Measurements from ENCODE around the gene ZMIZ1. TPM values are rescaled to one million over a fixed set of nuclear protein-coding genes. Genes with fewer than 3 reads are reported as not detected.

Gene ZMIZ1
- total RNA-seq, 1 donor from 2014 or later, result 173 TPM

DNA sequence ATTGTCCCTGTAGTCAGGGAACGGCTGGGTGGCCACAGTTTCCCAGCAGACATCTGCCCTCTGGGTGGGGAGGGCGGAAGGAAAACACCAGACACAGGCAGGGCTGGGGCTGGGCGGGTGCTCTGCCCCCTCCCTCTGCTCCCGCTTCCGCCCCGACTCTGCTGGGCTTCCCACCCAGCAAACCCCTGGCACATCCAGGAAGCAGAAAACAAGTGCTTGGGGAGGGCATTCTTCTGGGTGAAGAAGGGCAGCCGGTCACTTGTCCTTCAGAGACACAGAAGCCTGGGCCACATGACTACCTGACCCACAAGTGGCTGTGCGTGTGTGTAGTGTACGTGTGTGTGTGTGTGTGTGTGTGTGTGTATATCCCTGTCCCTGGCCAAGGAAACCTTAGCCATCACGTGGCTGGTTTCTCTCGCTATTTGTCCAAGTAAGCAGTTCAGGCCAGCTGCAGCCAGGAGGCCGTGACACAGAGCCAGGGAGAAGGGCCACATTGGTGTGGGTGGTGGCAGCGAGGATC lies 77.9 kb downstream of the ZMIZ1 start:
- H3K4me3 Mint-ChIP-seq, result no peak overlapping the region
- H3K27me3 Mint-ChIP-seq (ENCODE audit: low read depth), result no peaks in the 10 kb centered on the region
- DNase-seq (ENCODE audit: low spot score in 2 of 2, unreplicated experiment in 2 of 2), result no peak
- H3K4me1 Mint-ChIP-seq, result peaks cover 41% of the 10 kb centered on the region
- H3K9me3 Mint-ChIP-seq, result no peaks in the 10 kb centered on the region
- TF ChIP-seq, protein P1, sequence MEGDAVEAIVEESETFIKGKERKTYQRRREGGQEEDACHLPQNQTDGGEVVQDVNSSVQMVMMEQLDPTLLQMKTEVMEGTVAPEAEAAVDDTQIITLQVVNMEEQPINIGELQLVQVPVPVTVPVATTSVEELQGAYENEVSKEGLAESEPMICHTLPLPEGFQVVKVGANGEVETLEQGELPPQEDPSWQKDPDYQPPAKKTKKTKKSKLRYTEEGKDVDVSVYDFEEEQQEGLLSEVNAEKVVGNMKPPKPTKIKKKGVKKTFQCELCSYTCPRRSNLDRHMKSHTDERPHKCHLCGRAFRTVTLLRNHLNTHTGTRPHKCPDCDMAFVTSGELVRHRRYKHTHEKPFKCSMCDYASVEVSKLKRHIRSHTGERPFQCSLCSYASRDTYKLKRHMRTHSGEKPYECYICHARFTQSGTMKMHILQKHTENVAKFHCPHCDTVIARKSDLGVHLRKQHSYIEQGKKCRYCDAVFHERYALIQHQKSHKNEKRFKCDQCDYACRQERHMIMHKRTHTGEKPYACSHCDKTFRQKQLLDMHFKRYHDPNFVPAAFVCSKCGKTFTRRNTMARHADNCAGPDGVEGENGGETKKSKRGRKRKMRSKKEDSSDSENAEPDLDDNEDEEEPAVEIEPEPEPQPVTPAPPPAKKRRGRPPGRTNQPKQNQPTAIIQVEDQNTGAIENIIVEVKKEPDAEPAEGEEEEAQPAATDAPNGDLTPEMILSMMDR (IDR thresholded peaks at IDR 0.05; ENCODE audit: unreplicated experiment), result no peak
- H3K27ac Mint-ChIP-seq, result no peak overlapping the region
- H3K36me3 Mint-ChIP-seq, result peaks cover 7% of the 10 kb centered on the region

GRCh38 chr10:79147306-79147705 lies 78.5 kb downstream of the ZMIZ1 start:
- Mint-ChIP-seq H3K27ac (peak overlapping the region; percentile 73), H3K9me3 (no peaks in the 10 kb centered on the region), H3K4me1 (peaks cover 40% of the 10 kb centered on the region)

GRCh38 chr10:79147796-79148451 lies 79.2 kb downstream of the ZMIZ1 start:
- Mint-ChIP-seq H3K4me1 (peaks cover 40% of the 10 kb centered on the region), H3K9me3 (no peaks in the 10 kb centered on the region), H3K36me3 (peaks cover 1% of the 10 kb centered on the region), H3K27ac (peak overlapping the region; percentile 73), H3K4me3 (no peak overlapping the region), H3K27me3 (ENCODE audit: low read depth) (no peaks in the 10 kb centered on the region)
- TF ChIP-seq, protein P1 (IDR thresholded peaks at IDR 0.05; ENCODE audit: unreplicated experiment), result no peak
- DNase-seq (ENCODE audit: low spot score in 2 of 2, unreplicated experiment in 2 of 2), result no peak

More at GRCh38 chr10:79147306-79147705, 78.5 kb downstream of the ZMIZ1 start:
- no peak for DNase-seq (ENCODE audit: low spot score in 2 of 2, unreplicated experiment in 2 of 2)
- H3K27me3 Mint-ChIP-seq (ENCODE audit: low read depth), result no peaks in the 10 kb centered on the region
- TF ChIP-seq, protein P1 (IDR thresholded peaks at IDR 0.05; ENCODE audit: unreplicated experiment), result no peak
- H3K36me3 Mint-ChIP-seq, result peaks cover 2% of the 10 kb centered on the region
- H3K4me3 Mint-ChIP-seq, result no peak overlapping the region

GRCh38 chr10:79148452-79149344 lies 79.9 kb downstream of the ZMIZ1 start:
- H3K36me3 Mint-ChIP-seq, result no peaks in the 10 kb centered on the region
- no peaks in the 10 kb centered on the region for H3K9me3 Mint-ChIP-seq
- TF ChIP-seq, protein P1 (IDR thresholded peaks at IDR 0.05; ENCODE audit: unreplicated experiment), result no peak
- H3K4me1 Mint-ChIP-seq, result peaks cover 40% of the 10 kb centered on the region
- no peak overlapping the region for H3K4me3 Mint-ChIP-seq
- DNase-seq (ENCODE audit: low spot score in 2 of 2, unreplicated experiment in 2 of 2), result no peak
- peak overlapping the region; percentile 60 for H3K27ac Mint-ChIP-seq
- no peaks in the 10 kb centered on the region for H3K27me3 Mint-ChIP-seq (ENCODE audit: low read depth)

DNA sequence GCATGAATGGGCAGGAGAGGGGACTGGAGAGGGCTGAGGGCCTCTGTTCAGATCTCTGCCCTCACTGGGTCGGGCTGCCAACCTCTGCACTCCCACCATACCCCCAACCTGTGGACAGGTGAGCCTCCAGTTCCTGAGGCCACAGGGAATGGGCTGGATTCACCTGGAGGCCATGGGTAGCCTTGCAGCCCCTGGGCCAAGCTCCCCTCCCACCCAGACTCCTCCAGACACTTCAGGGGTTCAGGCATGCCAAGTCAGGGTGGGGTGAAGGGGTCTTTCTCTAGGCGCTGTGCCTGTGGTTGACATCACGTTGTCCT lies 80.5 kb downstream of the ZMIZ1 start:
- Mint-ChIP-seq H3K9me3 (no peaks in the 10 kb centered on the region), H3K4me1 (peaks cover 40% of the 10 kb centered on the region), H3K27ac (peak overlapping the region; percentile 50), H3K4me3 (no peak overlapping the region), H3K36me3 (no peaks in the 10 kb centered on the region), H3K27me3 (ENCODE audit: low read depth) (no peaks in the 10 kb centered on the region)
- TF ChIP-seq, protein P1 (IDR thresholded peaks at IDR 0.05; ENCODE audit: unreplicated experiment), result no peak
- no peak for DNase-seq (ENCODE audit: low spot score in 2 of 2, unreplicated experiment in 2 of 2)

Data from mesothelial cell of epicardium (in vitro differentiated cells).